HG03342 (cell line): Measurements from ENCODE around the gene PMS1.
"Not testable (repeated sequence)": the region's sequence is repeated elsewhere in the genome, so short reads cannot be mapped to it uniquely, and the experiment has no call there.

Source experiments
- ATAC-seq: cut with Tn5 transposase; IDR thresholded peaks from one replicate; pipeline ENCODE4 v1.9.1; 2021; ENCODE audit warnings: mild to moderate bottlenecking, moderate library complexity; ENCODE audit not compliant: unreplicated experiment

PMS1 gene

DNA sequence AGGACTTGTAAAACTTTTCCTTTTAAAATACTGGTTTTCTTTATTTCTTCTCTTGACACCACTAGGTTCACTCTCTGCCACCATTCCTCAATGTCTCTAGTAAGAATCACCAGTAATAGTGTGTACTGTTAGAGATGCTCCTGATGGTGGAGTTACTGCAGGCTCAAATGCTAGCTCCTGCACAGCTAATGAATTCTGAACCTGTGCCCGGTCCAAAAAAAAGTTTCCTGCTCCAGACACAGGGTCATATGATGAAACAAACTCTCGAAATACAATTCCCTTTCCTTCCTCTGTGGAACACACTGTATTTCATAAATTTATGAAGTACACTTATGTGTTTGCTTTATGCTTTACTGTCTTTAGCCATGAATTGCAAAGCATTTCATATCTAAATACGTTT is 19.2 kb downstream of the PMS1 start:
- ATAC-seq = no peak

GRCh38 chr2:189818249-189819038 is 34.2 kb downstream of the PMS1 start:
- ATAC-seq = no peak

DNA sequence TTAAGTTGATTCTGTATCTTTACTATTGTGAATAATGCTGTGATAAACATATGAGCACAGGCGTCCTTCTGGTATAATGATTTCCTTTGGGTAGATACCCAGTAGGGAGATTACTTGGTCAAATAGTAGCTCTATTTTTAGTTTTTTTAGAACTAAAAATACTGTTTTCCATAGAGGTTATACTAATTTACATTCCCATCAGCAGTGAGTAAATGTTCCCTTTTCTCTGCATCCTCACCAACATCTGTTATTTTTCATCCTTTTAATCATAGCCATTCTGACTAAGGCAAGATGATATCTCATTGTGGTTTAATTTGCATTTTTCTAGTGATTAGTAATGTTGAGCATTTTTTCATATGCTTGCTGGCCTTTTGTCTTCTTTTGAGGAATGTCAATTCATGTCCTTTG is 35.1 kb downstream of the PMS1 start:
- no peak for ATAC-seq

DNA sequence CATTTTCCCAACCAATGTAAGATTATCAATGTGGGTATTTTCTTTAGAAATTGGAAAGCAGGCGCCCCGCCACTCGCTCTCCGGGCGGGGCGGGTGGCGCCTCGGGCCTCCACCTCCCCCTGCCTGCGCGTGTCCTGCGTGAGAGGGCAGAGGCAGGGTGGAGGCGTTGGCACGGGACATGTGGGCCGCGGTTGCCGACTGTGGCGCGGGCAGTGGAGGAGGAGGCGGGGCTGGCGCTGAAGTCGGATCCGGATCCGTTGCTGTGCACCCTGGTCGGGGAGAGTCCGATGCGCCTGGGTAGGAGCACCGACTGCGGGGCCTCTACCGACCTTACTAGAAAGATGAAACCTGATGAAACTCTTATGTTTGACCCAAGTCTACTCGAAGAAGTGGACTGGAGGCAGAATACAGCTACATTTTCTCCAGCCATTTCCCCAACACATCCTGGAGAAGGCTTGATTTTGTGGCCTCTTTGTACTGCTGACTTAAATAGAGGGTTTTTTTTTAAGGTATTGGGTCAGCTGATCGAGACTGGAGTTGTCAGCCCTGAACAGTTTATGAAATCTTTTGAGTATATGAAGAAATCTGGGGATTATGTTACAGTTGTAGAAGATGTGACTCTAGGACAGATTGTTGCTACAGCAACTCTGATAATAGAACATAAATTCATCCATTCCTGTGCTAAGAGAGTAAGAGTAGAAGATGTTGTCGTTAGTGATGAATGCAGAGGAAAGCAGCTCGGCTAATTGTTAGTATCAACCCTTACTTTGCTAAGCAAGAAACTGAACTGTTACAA is 37.9 kb downstream of the PMS1 start:
- ATAC-seq = no peak

GRCh38 chr2:189824694-189825396 is 40.6 kb downstream of the PMS1 start:
- ATAC-seq = no peak

DNA sequence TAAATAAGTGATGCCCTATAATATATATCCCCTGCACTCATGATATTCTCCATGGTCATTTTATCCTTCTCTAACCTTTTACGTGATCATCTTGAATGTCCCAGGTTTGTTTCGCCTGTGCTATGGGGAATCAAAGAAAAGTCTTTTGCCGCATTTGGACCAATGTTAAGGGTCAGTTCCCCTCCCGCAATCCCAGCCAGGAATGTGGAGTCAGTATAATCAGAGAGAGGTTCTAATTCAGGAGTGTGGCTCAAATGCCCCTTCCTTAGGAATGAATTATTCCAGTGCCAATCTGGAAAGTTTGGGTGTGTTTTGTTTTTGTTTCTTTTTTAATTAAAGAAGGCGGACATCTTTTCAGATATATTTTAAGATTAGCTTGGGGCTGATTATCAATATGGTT is 41.8 kb downstream of the PMS1 start:
- no peak for ATAC-seq

DNA sequence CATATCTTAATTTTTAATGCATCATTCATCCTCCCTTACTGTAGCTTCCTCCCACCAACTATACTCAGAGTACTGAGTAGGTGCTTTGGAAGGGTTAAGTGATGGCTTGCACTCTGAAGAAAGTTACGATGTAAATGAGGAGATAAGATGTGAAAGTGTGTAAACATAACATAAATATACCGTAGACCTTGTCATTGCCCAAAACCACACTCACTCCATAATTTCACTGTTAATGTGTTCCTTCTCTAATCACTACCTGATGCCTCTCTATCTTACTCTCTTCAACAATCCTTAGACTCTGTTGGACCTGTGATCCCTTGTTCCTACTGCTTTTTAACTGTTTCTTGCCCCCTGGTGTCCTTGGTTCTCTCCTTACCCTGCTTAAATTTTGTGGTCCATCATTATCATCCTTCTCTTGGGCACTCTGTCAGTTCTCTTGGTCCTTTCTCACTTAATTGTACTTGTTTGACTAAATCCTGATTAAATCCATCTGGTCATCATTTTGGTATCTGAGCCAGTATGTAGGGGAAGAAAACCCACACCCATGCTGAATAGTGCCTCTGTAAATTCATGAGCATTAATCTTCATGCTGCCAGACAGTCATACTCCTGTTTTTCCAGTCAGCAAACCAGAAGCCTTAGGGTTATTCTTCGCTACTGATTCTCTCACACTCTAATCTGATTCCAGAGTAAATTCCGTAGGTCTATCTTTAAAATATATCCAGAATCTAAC is 45.0 kb downstream of the PMS1 start:
- no peak for ATAC-seq

DNA sequence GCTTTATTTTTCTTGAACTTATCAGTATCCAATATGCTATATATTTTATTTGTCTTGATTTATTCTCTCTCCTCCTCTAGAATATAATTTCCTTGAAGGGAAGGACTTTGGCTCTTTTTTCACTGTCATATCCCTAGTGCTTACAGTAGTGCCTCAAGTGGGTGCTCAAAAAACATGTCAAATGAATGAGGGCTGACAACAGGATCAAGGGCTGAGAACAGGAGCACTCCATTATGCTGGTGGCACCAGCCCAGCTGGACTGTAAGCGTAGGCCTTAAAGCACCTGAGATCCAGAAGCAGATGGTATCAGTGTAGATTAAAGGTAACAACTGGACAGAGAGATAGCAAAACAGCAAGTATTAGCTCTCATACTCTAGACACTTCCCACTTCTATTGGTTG is 46.3 kb downstream of the PMS1 start:
- no peak for ATAC-seq

- no peak for ATAC-seq
Observed at GRCh38 chr2:189834059-189834458, 49.8 kb downstream of the PMS1 start.

DNA sequence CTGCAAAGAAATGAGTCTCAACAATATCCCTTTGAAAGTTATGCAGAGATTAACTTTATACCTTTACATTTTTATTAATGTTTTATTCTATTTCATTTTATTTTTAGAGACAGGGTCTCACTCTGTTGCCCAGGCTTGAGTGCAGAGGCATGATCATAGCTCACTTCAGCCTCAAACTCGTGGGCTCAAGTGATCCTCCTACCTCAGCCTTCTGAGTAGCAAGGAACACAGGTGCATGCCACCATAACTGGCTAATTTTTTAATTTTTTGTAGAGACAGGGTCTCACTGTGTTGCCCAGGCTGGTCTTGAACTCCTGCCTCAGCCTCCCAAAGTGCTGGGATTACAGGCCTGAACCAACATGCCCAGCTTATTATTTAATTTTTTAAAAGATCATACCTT is 50.4 kb downstream of the PMS1 start:
- ATAC-seq = not testable (repeated sequence)

GRCh38 chr2:189835855-189836558 is 51.8 kb downstream of the PMS1 start:
- ATAC-seq = no peak

- no peak for ATAC-seq
Observed at GRCh38 chr2:189836644-189837043, 52.4 kb downstream of the PMS1 start.

GRCh38 chr2:189837326-189837725 is 53.1 kb downstream of the PMS1 start:
- ATAC-seq = no peak

DNA sequence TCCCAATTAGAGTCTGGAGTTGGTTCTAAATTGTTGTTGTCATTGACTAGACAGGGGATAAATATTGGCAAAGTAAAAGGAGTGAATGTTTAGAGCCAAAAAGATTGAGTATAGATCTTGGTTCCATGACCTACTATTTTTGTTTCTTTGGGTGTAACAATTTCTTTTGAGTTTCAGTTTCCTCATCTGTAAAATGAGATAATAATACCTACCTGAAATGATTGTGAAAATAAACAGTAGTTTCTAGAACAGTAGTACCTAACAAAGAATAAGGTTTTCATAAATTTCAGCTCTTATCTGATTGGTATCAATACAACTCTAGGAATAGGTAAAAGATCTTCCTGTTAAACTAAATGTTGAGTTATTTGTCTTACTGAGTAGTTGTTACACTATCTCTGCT is 56.8 kb downstream of the PMS1 start:
- ATAC-seq = no peak

DNA sequence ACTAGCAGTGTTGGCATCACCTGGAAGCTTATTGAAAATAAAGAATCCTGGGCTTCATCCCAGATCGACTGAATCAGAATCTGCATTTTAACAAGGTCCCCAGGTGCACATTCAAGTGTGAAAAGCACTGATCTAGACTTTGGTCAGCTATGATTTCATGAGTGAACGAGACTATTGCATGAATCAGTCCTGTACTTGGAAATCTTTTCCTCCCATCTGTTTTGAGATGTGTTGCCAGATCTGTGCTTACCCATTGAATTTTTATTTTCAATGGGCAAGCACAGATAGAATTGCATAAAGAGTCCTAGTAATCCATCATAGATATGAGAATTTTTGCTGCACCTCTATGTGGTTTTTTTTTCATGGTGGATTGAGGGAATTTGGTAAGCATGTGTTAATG is 64.0 kb downstream of the PMS1 start:
- ATAC-seq = no peak

DNA sequence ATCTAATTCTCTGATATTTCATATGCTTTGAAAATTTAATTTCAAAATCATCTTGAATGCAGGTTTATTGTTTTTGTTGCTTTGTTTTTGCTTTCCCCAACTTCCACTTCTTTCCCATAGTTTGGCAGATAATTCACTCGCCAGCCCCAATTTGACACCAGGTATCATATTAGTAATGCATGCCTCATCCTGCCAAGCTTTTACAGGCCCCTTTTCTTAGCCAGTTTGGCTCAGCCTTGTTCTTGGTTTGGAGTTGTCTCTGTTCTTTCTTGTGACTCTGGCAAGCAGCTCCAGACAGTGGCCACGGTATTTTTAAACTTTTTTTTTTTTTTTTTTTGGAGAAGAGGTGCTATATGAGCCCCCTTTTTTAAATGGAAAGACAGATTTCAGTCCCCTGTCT is 65.3 kb downstream of the PMS1 start:
- ATAC-seq = no peak

DNA sequence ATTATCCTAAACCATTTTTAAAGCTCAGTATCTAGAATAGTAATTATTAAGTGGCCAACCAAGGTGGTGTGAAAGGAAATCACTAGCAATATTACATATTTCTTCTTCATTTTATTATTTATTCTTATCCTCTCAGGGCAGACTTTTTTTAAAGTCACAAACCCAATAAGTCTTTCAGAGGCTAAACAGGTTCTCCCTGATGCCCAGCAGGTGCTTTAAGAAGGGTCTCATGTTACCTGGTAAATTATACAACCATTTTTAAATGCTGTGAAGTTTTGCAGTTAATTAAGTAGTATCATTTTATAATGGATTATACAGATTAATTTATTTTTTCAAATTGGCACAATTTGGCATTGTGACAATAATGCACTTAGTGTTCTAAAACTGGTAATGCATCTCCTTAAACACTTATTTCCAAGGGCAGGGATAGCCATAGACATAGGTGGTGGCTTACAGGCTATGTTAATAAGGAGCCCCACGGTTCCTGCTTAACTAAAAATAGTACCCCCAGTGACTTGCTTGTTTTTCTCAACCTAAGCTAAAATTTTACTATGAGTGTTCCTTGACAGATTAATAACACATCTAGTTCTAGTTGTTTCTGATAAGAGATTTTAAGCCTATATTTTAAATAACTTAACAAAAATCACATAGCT is 67.0 kb downstream of the PMS1 start:
- no peak for ATAC-seq

- no peak for ATAC-seq
Observed at GRCh38 chr2:189854187-189854586, 69.9 kb downstream of the PMS1 start.

- ATAC-seq = no peak
Observed at GRCh38 chr2:189854940-189855339, 70.7 kb downstream of the PMS1 start.

GRCh38 chr2:189858291-189858690 is 74.0 kb downstream of the PMS1 start:
- ATAC-seq = no peak
